Epithelial cell of prostate (primary cell): ENCODE measurements around the gene ADAMTS1.
"Not testable (repeated sequence)": the region's sequence is repeated elsewhere in the genome, so short reads cannot be mapped to it uniquely, and the experiment has no call there.

Experiments
- DNase-seq: peaks from one replicate; pipeline ENCODE4 v3.0.0-alpha.2; 2011; ENCODE audit warnings: low read depth, low spot score
- H3K27ac ChIP-seq: fragments of 450-650 bp; 2 replicates; pipeline ENCODE4 v1.5.1; 2017; ENCODE audit warnings: mild to moderate bottlenecking

Gene ADAMTS1

DNA sequence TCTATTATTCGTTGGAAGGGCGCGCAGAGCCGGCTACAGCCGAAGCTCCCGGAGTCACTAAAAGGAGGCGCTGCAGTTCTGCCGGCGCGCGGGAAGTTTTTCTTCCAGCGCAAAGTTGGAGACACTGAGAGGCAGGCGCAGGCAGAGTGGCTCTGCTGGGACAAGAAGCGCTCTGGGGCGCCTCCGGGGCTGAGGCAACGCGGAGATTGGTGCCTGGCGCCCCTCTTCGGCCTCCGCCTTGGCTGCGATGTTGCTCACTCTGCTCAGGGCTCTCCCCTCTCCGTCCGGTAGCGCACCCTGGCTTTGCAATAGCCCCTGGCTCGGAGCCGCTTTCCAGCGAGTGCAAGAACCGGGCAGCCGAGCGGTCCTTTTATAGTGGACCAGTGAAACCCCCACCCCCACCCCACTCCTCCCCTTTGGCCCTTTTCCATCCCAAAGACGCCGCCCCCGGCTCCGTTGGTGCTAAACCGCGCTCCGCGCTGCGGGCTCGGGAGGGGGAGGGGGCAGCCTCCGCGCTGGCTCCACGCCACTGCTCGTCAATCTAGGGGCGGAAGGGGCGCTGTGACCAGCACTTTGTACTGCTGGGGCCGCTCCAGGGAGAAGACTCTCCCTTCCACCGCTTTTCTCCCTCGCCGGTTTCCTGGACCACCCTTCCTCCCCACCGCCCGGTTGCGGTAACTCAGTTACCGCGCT lies at the start of gene ADAMTS1:
Gene ADAMTS1 (minus strand): TSS at position 344 of the 693 bp plus-strand sequence. CDS start 455 bp downstream, outside the sequence.
- DNase-seq = no peak
- peak within 1 kb of the TSS; percentile 66 for H3K27ac ChIP-seq

GRCh38 chr21:26892151-26892550 lies 46.9 kb upstream of the ADAMTS1 start:
- DNase-seq = no peak
- no peak overlapping the region for H3K27ac ChIP-seq

DNA sequence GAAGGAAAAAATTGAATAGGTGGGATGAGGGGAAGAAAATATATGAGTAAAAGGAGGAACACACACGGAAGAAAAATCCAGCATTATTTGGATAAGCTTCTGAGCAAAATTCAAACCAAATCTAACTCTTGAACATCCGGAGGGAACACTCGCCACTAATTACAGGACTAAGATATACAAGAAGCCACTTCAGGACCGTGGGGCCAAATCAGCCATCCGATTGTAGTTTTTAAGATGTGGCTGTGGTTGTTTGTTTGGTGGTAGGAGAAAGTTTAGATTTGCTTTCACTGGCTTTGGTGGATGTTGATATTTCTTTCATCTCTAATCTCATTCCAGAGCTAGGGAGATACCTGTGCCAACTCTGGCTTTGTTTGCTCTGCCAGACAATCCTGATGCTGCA lies 43.7 kb upstream of the ADAMTS1 start:
- H3K27ac ChIP-seq = no peak overlapping the region
- no peak for DNase-seq

GRCh38 chr21:26888256-26888655 lies 43.0 kb upstream of the ADAMTS1 start:
- DNase-seq = no peak
- H3K27ac ChIP-seq = no peak overlapping the region

DNA sequence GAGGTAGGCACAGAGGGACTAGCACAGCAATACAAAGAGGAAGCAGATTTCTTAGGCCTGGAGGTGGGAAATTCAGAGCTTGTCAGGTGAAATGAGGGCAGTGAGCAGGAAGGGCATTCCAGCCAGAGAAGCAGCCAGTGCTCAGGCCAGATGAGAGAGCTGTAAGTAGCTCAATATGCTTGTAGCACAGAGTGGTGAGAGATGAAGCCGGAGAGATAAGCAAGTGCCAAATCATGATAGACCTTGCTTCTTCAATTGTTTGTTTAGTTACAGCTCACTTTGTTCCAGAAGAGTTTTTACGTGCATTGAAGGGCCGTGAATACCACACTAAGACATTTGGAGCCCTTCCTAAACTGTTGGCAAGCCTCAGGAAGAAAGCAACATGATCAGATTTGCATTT lies 42.0 kb upstream of the ADAMTS1 start:
- no peak for DNase-seq
- H3K27ac ChIP-seq = no peak overlapping the region

- no peak overlapping the region for H3K27ac ChIP-seq
Observed at GRCh38 chr21:26884436-26884835, 39.2 kb upstream of the ADAMTS1 start.

DNA sequence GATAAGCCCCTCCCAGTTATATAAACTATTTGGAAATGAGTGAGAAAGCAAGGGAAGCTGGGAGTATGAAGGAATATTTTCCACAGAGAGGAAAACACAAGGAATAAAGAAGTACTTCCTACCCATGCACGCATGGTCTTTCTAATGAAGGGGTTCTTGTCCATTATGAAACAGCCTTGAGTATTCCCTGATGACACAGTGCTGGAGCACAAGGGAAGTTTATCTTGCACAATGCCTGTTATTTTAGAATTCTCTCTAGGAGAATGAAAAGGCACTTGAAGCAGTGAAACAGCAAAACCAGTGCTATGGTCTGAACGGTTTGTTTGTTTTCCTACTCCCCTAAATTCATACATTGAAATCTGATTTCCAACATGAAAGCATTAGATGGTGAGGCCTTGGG lies 38.6 kb upstream of the ADAMTS1 start:
- no peak for DNase-seq

More at GRCh38 chr21:26884436-26884835, 39.2 kb upstream of the ADAMTS1 start:
- DNase-seq = no peak

GRCh38 chr21:26881504-26882228 lies 36.5 kb upstream of the ADAMTS1 start:
- no peak overlapping the region for H3K27ac ChIP-seq
- DNase-seq = no peak

More for the DNA sequence above, 38.6 kb upstream of the ADAMTS1 start:
- H3K27ac ChIP-seq = no peak overlapping the region

DNA sequence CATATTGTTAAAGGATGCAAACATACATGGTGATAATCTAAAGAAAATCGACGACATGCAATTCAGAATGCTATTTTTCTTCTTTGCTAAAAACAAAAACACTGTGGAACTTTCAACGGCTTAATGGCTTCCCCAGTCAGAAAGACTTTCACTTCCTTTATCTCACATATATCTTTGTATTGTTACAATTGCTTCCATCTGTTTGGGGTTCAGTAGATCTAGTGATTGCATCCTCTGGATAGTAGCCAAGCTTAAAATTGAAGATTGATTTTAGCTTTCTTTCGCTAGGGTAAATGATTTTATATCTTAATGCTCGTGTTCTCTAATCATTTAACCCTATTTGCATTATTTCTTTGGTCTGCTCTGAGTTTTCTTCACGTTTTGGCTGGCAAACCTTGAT lies 31.8 kb upstream of the ADAMTS1 start:
- no peak for DNase-seq
- H3K27ac ChIP-seq = no peak overlapping the region

DNA sequence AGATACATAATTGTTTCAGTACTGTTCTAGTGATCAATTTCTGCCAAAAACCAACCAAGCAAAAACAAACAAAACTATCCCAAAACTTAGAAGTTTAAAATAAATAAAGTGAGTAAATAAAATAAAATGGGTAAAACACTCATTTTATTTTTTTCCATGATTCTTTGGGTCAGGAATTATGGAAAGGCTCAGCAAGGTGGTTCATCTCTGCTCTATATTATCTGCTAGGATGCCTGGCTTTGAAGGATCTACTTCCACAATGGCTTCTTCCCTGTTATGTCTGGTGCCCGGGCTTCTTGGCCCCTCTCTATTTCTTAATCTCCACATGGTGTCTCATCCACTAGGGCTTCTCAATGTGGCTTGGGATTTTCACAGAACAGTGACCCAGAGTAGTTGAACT lies 29.1 kb upstream of the ADAMTS1 start:
- no peak for DNase-seq
- H3K27ac ChIP-seq = no peak overlapping the region

- no peak for DNase-seq
Observed at GRCh38 chr21:26865857-26866256, 20.6 kb upstream of the ADAMTS1 start.

DNA sequence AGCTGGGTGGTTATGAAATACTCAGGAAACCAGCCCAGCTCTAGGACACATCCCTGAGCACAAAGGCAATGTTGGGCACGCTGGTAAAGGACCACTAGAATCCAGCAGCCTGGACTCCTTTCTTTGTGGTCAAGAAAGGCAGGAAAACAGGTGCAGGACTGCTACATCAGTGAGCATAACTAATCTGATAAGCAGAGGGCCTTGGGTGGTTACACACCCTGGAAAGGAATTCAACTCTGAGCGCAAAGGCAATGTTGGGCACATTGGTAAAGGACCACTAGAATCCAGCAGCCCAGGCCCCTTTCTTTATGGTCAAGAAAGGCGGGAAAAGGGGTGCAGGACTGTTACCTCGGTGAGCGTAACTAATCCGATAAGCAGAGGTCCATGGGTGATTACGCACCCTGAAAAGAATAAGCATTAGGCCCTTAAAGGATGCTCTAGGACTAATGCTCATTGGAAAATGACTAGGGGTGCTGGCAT lies 11.7 kb upstream of the ADAMTS1 start:
- not testable (repeated sequence) for DNase-seq, H3K27ac ChIP-seq

More at GRCh38 chr21:26865857-26866256, 20.6 kb upstream of the ADAMTS1 start:
- no peak overlapping the region for H3K27ac ChIP-seq

GRCh38 chr21:26854695-26855094 lies 9.5 kb upstream of the ADAMTS1 start:
- DNase-seq = not testable (repeated sequence)

GRCh38 chr21:26852423-26852822 lies 7.2 kb upstream of the ADAMTS1 start:
- no peak overlapping the region for H3K27ac ChIP-seq
- DNase-seq = no peak

More at GRCh38 chr21:26854695-26855094, 9.5 kb upstream of the ADAMTS1 start:
- H3K27ac ChIP-seq = not testable (repeated sequence)

DNA sequence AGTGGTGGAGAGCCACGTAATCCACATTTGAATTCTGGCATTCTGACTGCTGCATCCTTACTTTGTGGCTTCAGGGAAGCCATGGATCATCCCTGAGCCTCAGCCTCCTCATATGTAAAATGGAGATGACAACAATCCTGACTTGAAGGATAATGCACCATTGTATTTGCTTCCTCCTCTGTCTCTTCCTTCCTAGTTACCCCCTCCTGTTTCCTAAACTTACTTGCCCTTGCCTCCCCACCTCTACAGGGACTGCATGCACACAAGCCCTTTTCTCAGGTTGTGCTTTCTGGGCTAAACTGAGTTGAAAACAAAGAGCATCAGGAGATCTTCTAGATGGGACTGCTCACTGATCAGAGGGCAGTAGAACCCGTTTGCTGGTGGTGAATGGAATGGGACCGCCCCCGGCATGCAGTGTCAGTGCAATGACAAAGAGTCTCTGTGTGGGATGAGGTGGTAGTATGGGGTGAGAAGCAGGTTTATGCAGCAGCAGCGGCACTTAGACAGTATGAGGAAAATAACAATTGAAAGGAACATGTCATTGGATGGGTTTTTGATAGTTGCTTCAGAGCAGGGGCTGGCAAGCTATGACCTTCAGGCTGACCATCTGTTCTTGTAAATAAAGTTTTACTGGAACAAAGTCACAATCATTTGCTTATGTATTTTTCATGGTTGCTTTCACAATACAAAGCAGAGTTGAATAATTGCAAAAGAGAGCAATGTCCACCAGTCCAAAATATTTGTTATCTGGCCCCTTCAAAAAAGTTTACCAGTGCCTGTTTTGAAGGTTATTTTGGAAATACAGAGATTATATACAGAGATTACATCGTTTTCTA lies 6.1 kb upstream of the ADAMTS1 start:
- H3K27ac ChIP-seq = no peak overlapping the region
- no peak for DNase-seq

DNA sequence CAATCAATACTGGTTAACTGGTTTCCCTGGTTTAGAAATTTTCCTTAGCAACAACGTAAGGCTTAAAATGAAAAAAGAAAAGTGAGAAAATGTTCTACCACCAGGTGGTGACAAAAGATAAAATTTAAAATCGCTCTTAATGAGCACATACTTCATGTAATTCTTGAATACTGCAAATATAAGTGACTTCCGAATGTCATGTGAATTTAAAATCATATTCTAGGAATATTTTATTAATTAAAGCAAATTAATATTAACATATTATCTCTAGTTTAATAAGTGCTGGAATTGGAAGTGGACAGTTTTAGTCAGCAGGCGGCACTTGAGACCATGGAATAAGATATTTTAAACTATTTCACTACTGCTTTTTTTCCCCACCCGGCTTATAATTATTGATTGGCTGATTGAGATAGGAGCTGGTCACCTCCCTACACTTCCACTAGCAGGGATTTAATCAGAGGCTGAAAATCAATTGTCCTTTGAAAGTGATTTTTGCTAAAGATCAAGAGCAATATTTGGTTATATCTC lies 5.0 kb upstream of the ADAMTS1 start:
- DNase-seq = no peak

DNA sequence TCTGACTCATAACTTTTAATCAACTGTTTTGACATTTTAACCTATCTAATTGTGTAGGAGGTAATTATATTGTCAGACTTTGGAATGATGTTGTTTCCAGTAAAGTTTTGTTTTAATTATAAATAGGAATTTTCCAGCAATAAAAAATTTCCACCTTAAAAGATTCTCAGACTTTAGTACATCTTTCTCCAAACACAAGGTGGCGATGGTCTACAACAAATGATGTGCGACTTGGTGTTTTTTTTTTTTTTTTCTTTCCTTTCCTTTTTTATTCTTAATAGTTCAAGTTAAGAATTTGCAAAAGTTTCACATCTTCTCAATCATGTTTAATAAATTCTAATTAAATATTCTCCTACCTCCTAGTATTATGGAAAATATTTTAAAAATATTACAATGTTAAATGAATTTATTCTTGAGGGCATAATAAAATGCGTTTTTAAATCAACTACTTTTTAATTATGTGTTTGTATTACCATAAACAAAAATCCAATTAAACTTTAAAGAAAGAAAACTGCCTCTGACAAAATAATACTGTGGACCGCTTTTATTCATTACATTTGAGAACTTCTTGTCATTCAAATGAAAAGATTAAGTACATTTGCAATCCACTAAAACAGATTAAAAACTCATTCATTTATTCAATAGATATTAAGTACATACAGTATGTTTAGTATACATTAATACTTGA lies 4.4 kb upstream of the ADAMTS1 start:
- DNase-seq = no peak
- no peak overlapping the region for H3K27ac ChIP-seq

More for the DNA sequence above, 5.0 kb upstream of the ADAMTS1 start:
- H3K27ac ChIP-seq = no peak overlapping the region

DNA sequence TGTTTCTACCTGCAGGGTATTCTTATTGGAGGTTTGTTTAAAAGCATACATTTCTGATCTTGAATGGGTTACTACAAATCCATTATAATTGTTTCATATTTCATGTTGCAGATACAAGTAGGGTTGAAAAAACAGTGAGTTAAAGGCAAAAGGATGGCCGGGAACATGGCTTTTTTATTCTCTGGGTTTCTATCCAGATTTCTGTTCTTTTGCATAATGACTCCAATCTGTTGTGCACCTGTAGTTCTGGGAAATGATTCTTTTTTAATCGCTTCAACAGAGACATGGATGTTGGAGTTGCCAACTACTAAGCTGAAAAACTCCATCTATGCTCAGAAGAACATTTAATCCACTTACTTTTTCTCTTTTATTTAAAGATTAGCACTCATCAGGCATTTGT lies 2.7 kb upstream of the ADAMTS1 start:
- DNase-seq = no peak
- no peak overlapping the region for H3K27ac ChIP-seq

GRCh38 chr21:26847002-26847401 lies 1.8 kb upstream of the ADAMTS1 start:
- no peak for DNase-seq
- peak overlapping the region; percentile 66 for H3K27ac ChIP-seq
